ENCODE data around the gene ESYT1. TPM values are rescaled to one million over a fixed set of nuclear protein-coding genes. Genes with fewer than 3 reads are reported as not detected.
A peak's percentile ranks its signal among the peaks of the same experiment; 100 is the strongest.

The ESYT1 gene
- polyA plus RNA-seq, 1 donor from 2014 or later = 19.6 TPM

DNA sequence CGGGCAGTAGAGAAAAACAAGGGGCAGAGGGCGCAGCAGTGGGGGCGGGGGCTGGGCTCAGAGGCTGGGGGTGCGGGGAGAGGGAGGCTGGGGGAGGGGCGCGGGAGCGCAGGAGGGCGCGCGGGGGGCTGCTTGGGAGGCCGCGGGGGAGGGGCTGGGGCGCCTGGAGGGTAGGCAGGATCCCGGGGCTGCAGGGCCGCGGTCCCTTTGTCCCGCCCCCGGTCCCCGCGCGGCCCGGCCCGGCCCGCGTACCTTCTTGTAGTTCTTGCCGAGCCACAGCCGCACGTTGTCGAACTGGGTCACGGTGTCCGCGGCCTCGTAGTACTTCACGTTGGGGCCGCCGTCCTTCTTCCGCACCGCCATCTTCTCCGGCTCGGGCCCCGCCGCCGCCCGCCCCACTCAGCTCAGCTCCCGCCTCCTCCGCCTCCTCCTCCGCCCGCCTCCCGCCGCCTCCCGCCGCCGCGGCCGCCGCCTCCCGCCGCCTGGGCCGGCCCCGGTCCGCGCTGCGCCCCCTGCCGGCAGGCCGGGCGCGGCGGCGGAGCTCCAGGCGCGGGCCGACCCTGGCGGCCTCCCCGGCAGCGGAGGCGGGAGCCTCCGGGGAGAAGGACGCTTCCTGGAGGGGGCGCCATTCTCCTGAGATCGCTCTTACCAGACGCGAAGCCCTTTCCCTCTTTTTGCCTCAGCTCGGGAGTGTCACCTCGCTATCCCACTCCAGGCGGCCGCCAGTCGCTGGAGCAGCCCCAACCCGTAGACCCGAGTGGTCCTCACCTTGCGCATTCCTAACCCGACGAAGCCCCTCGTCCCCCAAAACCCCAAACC is 61.2 kb downstream of the ESYT1 start, which contains the start of gene SMARCC2:
Gene SMARCC2, minus strand, starts transcription at position 385 of the 819 bp plus-strand sequence. Its CDS starts 22 bp downstream, at position 363.
- Histone ChIP-seq H3K9ac (ENCODE audit: low read length) (peak within 1 kb of the TSS; percentile 99), H3K27me3 (ENCODE audit: insufficient read depth, low read depth, low read length) (no peaks in the 10 kb centered on the region)
- peak; percentile 50 for TF ChIP-seq SMC3 (conservative IDR thresholded peaks at IDR 0.05; ENCODE audit: poor library complexity)
- peak; percentile 90 for TF ChIP-seq POLR2AphosphoS5 (IDR thresholded peaks at IDR 0.05)
- TF ChIP-seq EZH2 (IDR thresholded peaks at IDR 0.05; ENCODE audit: borderline replicate concordance, insufficient read depth, low read length, poor library complexity, severe bottlenecking) = no peak
- peak; percentile 23 for TF ChIP-seq MXI1 (conservative IDR thresholded peaks at IDR 0.05; ENCODE audit: poor library complexity, severe bottlenecking)
- TF ChIP-seq, protein P1, sequence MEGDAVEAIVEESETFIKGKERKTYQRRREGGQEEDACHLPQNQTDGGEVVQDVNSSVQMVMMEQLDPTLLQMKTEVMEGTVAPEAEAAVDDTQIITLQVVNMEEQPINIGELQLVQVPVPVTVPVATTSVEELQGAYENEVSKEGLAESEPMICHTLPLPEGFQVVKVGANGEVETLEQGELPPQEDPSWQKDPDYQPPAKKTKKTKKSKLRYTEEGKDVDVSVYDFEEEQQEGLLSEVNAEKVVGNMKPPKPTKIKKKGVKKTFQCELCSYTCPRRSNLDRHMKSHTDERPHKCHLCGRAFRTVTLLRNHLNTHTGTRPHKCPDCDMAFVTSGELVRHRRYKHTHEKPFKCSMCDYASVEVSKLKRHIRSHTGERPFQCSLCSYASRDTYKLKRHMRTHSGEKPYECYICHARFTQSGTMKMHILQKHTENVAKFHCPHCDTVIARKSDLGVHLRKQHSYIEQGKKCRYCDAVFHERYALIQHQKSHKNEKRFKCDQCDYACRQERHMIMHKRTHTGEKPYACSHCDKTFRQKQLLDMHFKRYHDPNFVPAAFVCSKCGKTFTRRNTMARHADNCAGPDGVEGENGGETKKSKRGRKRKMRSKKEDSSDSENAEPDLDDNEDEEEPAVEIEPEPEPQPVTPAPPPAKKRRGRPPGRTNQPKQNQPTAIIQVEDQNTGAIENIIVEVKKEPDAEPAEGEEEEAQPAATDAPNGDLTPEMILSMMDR (IDR thresholded peaks at IDR 0.05; ENCODE audit: poor library complexity, severe bottlenecking) = peak; percentile 77
- peak; percentile 49 for TF ChIP-seq TAF1 (IDR thresholded peaks at IDR 0.05; ENCODE audit: low read depth)
- no peak for TF ChIP-seq EP300 (conservative IDR thresholded peaks at IDR 0.05; ENCODE audit: poor library complexity, severe bottlenecking)
- TF ChIP-seq RAD21 (conservative IDR thresholded peaks at IDR 0.05) = peak; percentile 42
- TF ChIP-seq, protein P2, sequence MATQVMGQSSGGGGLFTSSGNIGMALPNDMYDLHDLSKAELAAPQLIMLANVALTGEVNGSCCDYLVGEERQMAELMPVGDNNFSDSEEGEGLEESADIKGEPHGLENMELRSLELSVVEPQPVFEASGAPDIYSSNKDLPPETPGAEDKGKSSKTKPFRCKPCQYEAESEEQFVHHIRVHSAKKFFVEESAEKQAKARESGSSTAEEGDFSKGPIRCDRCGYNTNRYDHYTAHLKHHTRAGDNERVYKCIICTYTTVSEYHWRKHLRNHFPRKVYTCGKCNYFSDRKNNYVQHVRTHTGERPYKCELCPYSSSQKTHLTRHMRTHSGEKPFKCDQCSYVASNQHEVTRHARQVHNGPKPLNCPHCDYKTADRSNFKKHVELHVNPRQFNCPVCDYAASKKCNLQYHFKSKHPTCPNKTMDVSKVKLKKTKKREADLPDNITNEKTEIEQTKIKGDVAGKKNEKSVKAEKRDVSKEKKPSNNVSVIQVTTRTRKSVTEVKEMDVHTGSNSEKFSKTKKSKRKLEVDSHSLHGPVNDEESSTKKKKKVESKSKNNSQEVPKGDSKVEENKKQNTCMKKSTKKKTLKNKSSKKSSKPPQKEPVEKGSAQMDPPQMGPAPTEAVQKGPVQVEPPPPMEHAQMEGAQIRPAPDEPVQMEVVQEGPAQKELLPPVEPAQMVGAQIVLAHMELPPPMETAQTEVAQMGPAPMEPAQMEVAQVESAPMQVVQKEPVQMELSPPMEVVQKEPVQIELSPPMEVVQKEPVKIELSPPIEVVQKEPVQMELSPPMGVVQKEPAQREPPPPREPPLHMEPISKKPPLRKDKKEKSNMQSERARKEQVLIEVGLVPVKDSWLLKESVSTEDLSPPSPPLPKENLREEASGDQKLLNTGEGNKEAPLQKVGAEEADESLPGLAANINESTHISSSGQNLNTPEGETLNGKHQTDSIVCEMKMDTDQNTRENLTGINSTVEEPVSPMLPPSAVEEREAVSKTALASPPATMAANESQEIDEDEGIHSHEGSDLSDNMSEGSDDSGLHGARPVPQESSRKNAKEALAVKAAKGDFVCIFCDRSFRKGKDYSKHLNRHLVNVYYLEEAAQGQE (IDR thresholded peaks at IDR 0.05; ENCODE audit: borderline replicate concordance) = peak; percentile 74

DNA sequence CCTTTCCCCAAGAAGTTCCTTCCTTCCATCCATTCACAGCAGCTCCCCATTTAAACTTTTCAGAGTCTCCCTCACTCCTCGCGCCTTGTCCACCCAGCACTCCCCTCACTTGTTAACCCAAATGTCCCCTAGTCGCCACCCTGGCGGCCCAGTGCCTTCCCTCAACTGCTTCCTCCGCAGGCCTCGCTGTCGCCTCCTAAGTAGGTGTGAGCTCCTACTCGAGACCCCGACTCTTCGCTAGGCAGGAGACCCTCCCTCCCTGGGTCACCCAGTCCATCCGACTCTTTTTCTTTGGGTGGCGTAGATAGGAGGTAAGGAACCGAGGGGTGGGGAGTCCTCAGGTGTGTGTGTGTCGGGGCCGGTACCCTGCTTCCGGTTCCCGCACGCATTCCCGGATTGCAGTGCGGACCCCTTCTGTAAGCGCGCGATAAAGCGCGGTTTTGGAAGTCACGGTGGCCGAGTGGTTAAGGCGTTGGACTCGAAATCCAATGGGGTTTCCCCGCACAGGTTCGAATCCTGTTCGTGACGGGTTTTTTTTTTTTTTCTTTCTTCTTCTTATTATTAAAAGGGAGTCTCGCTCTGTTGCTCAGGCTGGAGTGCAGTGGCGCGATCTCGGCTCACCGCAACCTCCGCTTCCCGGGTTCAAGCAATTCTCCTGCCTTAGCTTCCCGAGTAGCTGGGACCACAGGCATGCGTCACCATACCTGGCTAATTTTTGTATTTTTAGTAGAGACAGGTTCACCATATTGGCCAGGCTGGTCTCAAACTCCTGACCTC is 62.0 kb downstream of the ESYT1 start:
- TF ChIP-seq MXI1 (conservative IDR thresholded peaks at IDR 0.05; ENCODE audit: poor library complexity, severe bottlenecking) = peak; percentile 75
- TF ChIP-seq, protein P2 (IDR thresholded peaks at IDR 0.05; ENCODE audit: borderline replicate concordance) = no peak
- peak; percentile 58 for TF ChIP-seq POLR2AphosphoS5 (IDR thresholded peaks at IDR 0.05)
- Histone ChIP-seq H3K4me2 (ENCODE audit: low read length) (peak overlapping the region; percentile 38), H3K9me3 (ENCODE audit: low read length) (no peaks in the 10 kb centered on the region), H3K79me2 (replicated peaks; ENCODE audit: insufficient read depth, low read length) (peaks cover 32% of the 10 kb centered on the region), H3F3A (ENCODE audit: insufficient read depth, low read length, poor library complexity, severe bottlenecking) (peaks cover 7% of the 10 kb centered on the region), H3K4me3 (ENCODE audit: low read length) (peak overlapping the region; percentile 97), H2AFZ (ENCODE audit: low read depth, low read length) (peak overlapping the region; percentile 56), H3K27ac (ENCODE audit: low read length) (peak overlapping the region; percentile 79), H3K36me3 (ENCODE audit: insufficient read depth, low read length) (peaks cover 5% of the 10 kb centered on the region), H3K27me3 (ENCODE audit: insufficient read depth, low read depth, low read length) (no peaks in the 10 kb centered on the region), H3K9ac (ENCODE audit: low read length) (peak overlapping the region; percentile 99), H4K20me1 (ENCODE audit: insufficient read depth) (no peaks in the 10 kb centered on the region), H3K9me2 (ENCODE audit: insufficient read depth, low read length) (no peaks in the 10 kb centered on the region)

More for the DNA sequence above, 61.2 kb downstream of the ESYT1 start, which contains the start of gene SMARCC2:
- Histone ChIP-seq H4K20me1 (ENCODE audit: insufficient read depth) (no peaks in the 10 kb centered on the region), H3K4me2 (ENCODE audit: low read length) (peak within 1 kb of the TSS; percentile 95), H3K79me2 (replicated peaks; ENCODE audit: insufficient read depth, low read length) (peaks cover 33% of the 10 kb centered on the region), H3K27ac (ENCODE audit: low read length) (peak within 1 kb of the TSS; percentile 97), H3K9me3 (ENCODE audit: low read length) (no peaks in the 10 kb centered on the region), H3K9me2 (ENCODE audit: insufficient read depth, low read length) (no peaks in the 10 kb centered on the region), H3K4me3 (ENCODE audit: low read length) (peak within 1 kb of the TSS; percentile 97), H3K36me3 (ENCODE audit: insufficient read depth, low read length) (peaks cover 5% of the 10 kb centered on the region), H2AFZ (ENCODE audit: low read depth, low read length) (peak within 1 kb of the TSS; percentile 66), H3F3A (ENCODE audit: insufficient read depth, low read length, poor library complexity, severe bottlenecking) (peaks cover 7% of the 10 kb centered on the region)
